Measurements from ENCODE around the gene HOXB7. TPM values are rescaled to one million over a fixed set of nuclear protein-coding genes. Genes with fewer than 3 reads are reported as not detected.

The HOXB7 gene
- total RNA-seq, 1 donor from 2014 or later: 4.6 TPM

- DNase-seq (ENCODE audit: low read depth in 2 of 2): no peak
These were observed 43.6 kb downstream of the HOXB7 start for GRCh38 chr17:48567209-48567608.

- no peak for DNase-seq (ENCODE audit: low read depth in 2 of 2)
These were observed 44.1 kb downstream of the HOXB7 start for GRCh38 chr17:48566717-48567116.

- no peak for DNase-seq (ENCODE audit: low read depth in 2 of 2)
These were observed 44.7 kb downstream of the HOXB7 start for GRCh38 chr17:48565925-48566710.

- no peak for DNase-seq (ENCODE audit: low read depth in 2 of 2)
These were observed 45.7 kb downstream of the HOXB7 start for GRCh38 chr17:48565022-48565554.

- DNase-seq (ENCODE audit: low read depth in 2 of 2): peak in 1 of 2 donors; percentile 56
These were observed 46.4 kb downstream of the HOXB7 start for GRCh38 chr17:48564188-48565021.

GRCh38 chr17:48563867-48564187, 47.0 kb downstream of the HOXB7 start:
- no peak for DNase-seq (ENCODE audit: low read depth in 2 of 2)

- DNase-seq (ENCODE audit: low read depth in 2 of 2): no peak
These were observed 47.4 kb downstream of the HOXB7 start for GRCh38 chr17:48563385-48563838.

GRCh38 chr17:48562934-48563333, 47.9 kb downstream of the HOXB7 start:
- no peak for DNase-seq (ENCODE audit: low read depth in 2 of 2)

- no peak for DNase-seq (ENCODE audit: low read depth in 2 of 2)
These were observed 48.7 kb downstream of the HOXB7 start for GRCh38 chr17:48561884-48562810.

GRCh38 chr17:48559840-48560817, 50.7 kb downstream of the HOXB7 start:
- DNase-seq (ENCODE audit: low read depth in 2 of 2): no peak

GRCh38 chr17:48559122-48559839, 51.5 kb downstream of the HOXB7 start:
- no peak for DNase-seq (ENCODE audit: low read depth in 2 of 2)

- DNase-seq (ENCODE audit: low read depth in 2 of 2): no peak
These were observed 52.0 kb downstream of the HOXB7 start for GRCh38 chr17:48558831-48559121.

GRCh38 chr17:48558057-48558830, 52.6 kb downstream of the HOXB7 start:
- no peak for DNase-seq (ENCODE audit: low read depth in 2 of 2)

Other genes starting within 250 kb of the HOXB7 start
- gene SKAP1, start 180.8 kb downstream of the HOXB7 start, total RNA-seq: under 0.01 TPM in 1 of 2 replicates, not detected in the other
- not detected in 2 replicates for gene HOXB1, start 80.0 kb downstream of the HOXB7 start, total RNA-seq
- gene HOXB2, start 65.9 kb downstream of the HOXB7 start, total RNA-seq: 0.51 and 0.63 TPM in 2 replicates
- 0.90 and 1.0 TPM in 2 replicates for gene HOXB4, start 32.7 kb downstream of the HOXB7 start, total RNA-seq
- gene HOXB3, start 20.8 kb downstream of the HOXB7 start, total RNA-seq: 1.9 and 4.8 TPM in 2 replicates
- 0.13 TPM in 2 replicates for gene HOXB5, start 17.2 kb downstream of the HOXB7 start, total RNA-seq
- gene HOXB6, start 6.0 kb downstream of the HOXB7 start, total RNA-seq: 3.3 and 3.9 TPM in 2 replicates
- gene HOXB8, start 4.3 kb upstream of the HOXB7 start, total RNA-seq: 0.64 and 0.76 TPM in 2 replicates
- 0.13 and 0.51 TPM in 2 replicates for gene HOXB9, start 15.3 kb upstream of the HOXB7 start, total RNA-seq
- not detected in 2 replicates for gene PRAC1, start 111.5 kb upstream of the HOXB7 start, total RNA-seq
- gene PRAC2, start 112.2 kb upstream of the HOXB7 start, total RNA-seq: not detected in 2 replicates
- not detected in 2 replicates for gene HOXB13, start 117.7 kb upstream of the HOXB7 start, total RNA-seq
- under 0.01 TPM in 1 of 2 replicates, not detected in the other for gene TTLL6, start 206.2 kb upstream of the HOXB7 start, total RNA-seq
- 20.9 and 28.3 TPM in 2 replicates for gene CALCOCO2, start 220.0 kb upstream of the HOXB7 start, total RNA-seq

Measured in dermis microvascular lymphatic vessel endothelial cell (primary cell).